Right atrium auricular region (tissue), 2 donors: ENCODE measurements around the gene DDX59. TPM values are rescaled to one million over a fixed set of nuclear protein-coding genes. Genes with fewer than 3 reads are reported as not detected.

Source experiments
- DNase-seq: peaks from one replicate; pipeline ENCODE4 v3.0.0-alpha.2; 2019; ENCODE audit warnings: low spot score
- H3K27ac ChIP-seq, 2 donors: fragments of 200-600 bp; sonication (generic); 1 replicate in 1 of 2; 2 replicates in 1 of 2; pipeline ENCODE4 v1.5.1; 2016 to 2019
- H3K27me3 ChIP-seq, 2 donors: fragments of 200-600 bp; sonication (generic); one replicate each; pipeline versions ENCODE4 v1.5.1 to v1.6.0; 2017 to 2019
- H3K36me3 ChIP-seq: fragments of 200-600 bp; sonication (generic); one replicate; pipeline ENCODE4 v1.5.1; 2016
- H3K4me1 ChIP-seq, 2 donors: fragments of 200-600 bp; sonication (generic); one replicate each; pipeline versions ENCODE4 v1.5.1 to v1.6.0; 2017 to 2019
- H3K4me3 ChIP-seq, 2 donors: fragments of 200-600 bp; sonication (generic); 1 replicate in 1 of 2; 2 replicates in 1 of 2; pipeline ENCODE4 v1.5.1; 2017 to 2019; ENCODE audit warnings: mild to moderate bottlenecking in 1 of 2, moderate library complexity in 1 of 2
- H3K9me3 ChIP-seq, 2 donors: fragments of 200-600 bp; sonication (generic); one replicate each; pipeline ENCODE4 v1.5.1; 2019
- CTCF ChIP-seq, 2 donors: fragments of 200-600 bp; sonication (generic); IDR thresholded peaks; one replicate each; pipeline ENCODE4 v1.5.1; 2019; ENCODE audit warnings: antibody characterized with exemption in 2 of 2
- total RNA-seq, 2 donors: library from RNA; depleted of rRNA; stranded (reverse); fragments of >200 nt; gene quantifications; one replicate each; pipeline ENCODE4 v1.1.0, GENCODE V29; 2016

DDX59 gene
- total RNA-seq, 2 donors from 2014 or later: 13.4 to 21.5 TPM

GRCh38 chr1:200658037-200658818 lies 11.5 kb downstream of the DDX59 start:
- Histone ChIP-seq H3K27ac (no peak overlapping the region), H3K4me1 (no peaks in the 10 kb centered on the region), H3K4me3 (no peak overlapping the region), H3K9me3 (no peaks in the 10 kb centered on the region), H3K36me3 (peaks cover 62% of the 10 kb centered on the region), H3K27me3 (no peaks in the 10 kb centered on the region)
- DNase-seq: no peak
- TF ChIP-seq CTCF (IDR thresholded peaks at IDR 0.05): no peak

- no peak for TF ChIP-seq CTCF (IDR thresholded peaks at IDR 0.05)
- no peaks in the 10 kb centered on the region for H3K27me3 ChIP-seq
- no peaks in the 10 kb centered on the region for H3K9me3 ChIP-seq
- DNase-seq: no peak
- no peak overlapping the region for H3K4me3 ChIP-seq
- no peaks in the 10 kb centered on the region for H3K4me1 ChIP-seq
- H3K36me3 ChIP-seq: peaks cover 40% of the 10 kb centered on the region
- H3K27ac ChIP-seq: no peak overlapping the region
These were observed 15.0 kb downstream of the DDX59 start for GRCh38 chr1:200654660-200655059.

- no peak for DNase-seq
- TF ChIP-seq CTCF (IDR thresholded peaks at IDR 0.05): no peak
- Histone ChIP-seq H3K4me3 (no peak overlapping the region), H3K4me1 (no peaks in the 10 kb centered on the region), H3K27me3 (no peaks in the 10 kb centered on the region), H3K36me3 (peaks cover 32% of the 10 kb centered on the region), H3K27ac (no peak overlapping the region), H3K9me3 (no peaks in the 10 kb centered on the region)
These were observed 16.7 kb downstream of the DDX59 start for GRCh38 chr1:200653022-200653462.

- Histone ChIP-seq H3K4me3 (no peak overlapping the region), H3K27ac (no peak overlapping the region), H3K4me1 (no peaks in the 10 kb centered on the region), H3K27me3 (no peaks in the 10 kb centered on the region), H3K36me3 (peaks cover 28% of the 10 kb centered on the region), H3K9me3 (no peaks in the 10 kb centered on the region)
- DNase-seq: no peak
- no peak for TF ChIP-seq CTCF (IDR thresholded peaks at IDR 0.05)
These were observed 17.3 kb downstream of the DDX59 start for GRCh38 chr1:200652378-200652777.

- Histone ChIP-seq H3K36me3 (peaks cover 13% of the 10 kb centered on the region), H3K9me3 (no peaks in the 10 kb centered on the region), H3K27me3 (no peaks in the 10 kb centered on the region), H3K27ac (no peak overlapping the region), H3K4me3 (no peak overlapping the region), H3K4me1 (no peaks in the 10 kb centered on the region)
- DNase-seq: no peak
- no peak for TF ChIP-seq CTCF (IDR thresholded peaks at IDR 0.05)
These were observed 23.2 kb downstream of the DDX59 start for GRCh38 chr1:200646515-200646914.

GRCh38 chr1:200644021-200644420 lies 25.7 kb downstream of the DDX59 start:
- H3K4me3 ChIP-seq: no peak overlapping the region

More at GRCh38 chr1:200644021-200644420, 25.7 kb downstream of the DDX59 start:
- no peak for DNase-seq
- Histone ChIP-seq H3K27me3 (no peaks in the 10 kb centered on the region), H3K4me1 (peaks cover 0 to 10% of the 10 kb centered on the region in 2 donors), H3K9me3 (no peaks in the 10 kb centered on the region), H3K27ac (no peak overlapping the region), H3K36me3 (peaks cover 13% of the 10 kb centered on the region)
- no peak for TF ChIP-seq CTCF (IDR thresholded peaks at IDR 0.05)
